Astrocyte (in vitro differentiated cells and primary cell): ENCODE measurements around the gene RPGR. TPM values are rescaled to one million over a fixed set of nuclear protein-coding genes. Genes with fewer than 3 reads are reported as not detected.

Experiments used
- DNase-seq: peaks from one replicate; pipeline ENCODE4 v3.0.0-alpha.2; 2010; ENCODE audit warnings: low read depth
- FAIRE-seq: peaks from 2 replicates; lab custom pipeline; 2011; peaks lifted over from hg19 to GRCh38; lab: Jason Lieb, UNC
- H2AFZ ChIP-seq: 2 replicates; pipeline ENCODE4 v1.6.0; 2012; ENCODE audit warnings: low read depth, low read length, inconsistent platforms
- H3K27ac ChIP-seq: 2 replicates; pipeline ENCODE4 v1.5.1; 2011; ENCODE audit warnings: low read depth, low read length, inconsistent platforms
- H3K27me3 ChIP-seq: 2 replicates; pipeline ENCODE4 v1.6.0; 2011; ENCODE audit warnings: low read length, inconsistent platforms; ENCODE audit not compliant: insufficient read depth
- H3K36me3 ChIP-seq: 2 replicates; pipeline ENCODE4 v1.5.1; 2011; ENCODE audit warnings: low read length, inconsistent platforms; ENCODE audit not compliant: insufficient read depth
- H3K4me1 ChIP-seq: 2 replicates; pipeline ENCODE4 v1.5.1; 2011; ENCODE audit warnings: low read length, inconsistent platforms; ENCODE audit not compliant: insufficient read depth
- H3K4me2 ChIP-seq: 2 replicates; pipeline ENCODE4 v1.6.0; 2012; ENCODE audit warnings: low read length, inconsistent platforms
- H3K4me3 ChIP-seq: 2 replicates; pipeline ENCODE4 v1.5.1; 2011; ENCODE audit warnings: low read depth, mild to moderate bottlenecking, low read length, inconsistent platforms; ENCODE audit not compliant: insufficient read depth
- H3K79me2 ChIP-seq: 2 replicates; pipeline ENCODE4 v1.6.0; 2012; ENCODE audit warnings: mild to moderate bottlenecking, low read length, inconsistent platforms; ENCODE audit not compliant: insufficient read depth
- H3K9ac ChIP-seq: 2 replicates; pipeline ENCODE4 v1.6.0; 2012; ENCODE audit warnings: mild to moderate bottlenecking, low read length, inconsistent platforms
- H3K9me3 ChIP-seq: 2 replicates; pipeline ENCODE4 v1.5.1; 2012; ENCODE audit warnings: low read depth, mild to moderate bottlenecking, low read length, inconsistent platforms; ENCODE audit not compliant: insufficient read depth
- H4K20me1 ChIP-seq: 2 replicates; pipeline ENCODE4 v1.6.0; 2012; ENCODE audit warnings: low read length, inconsistent platforms; ENCODE audit not compliant: insufficient read depth
- H3K27ac Mint-ChIP-seq: one replicate; pipeline ENCODE4 v1.8.0; 2021; ENCODE audit warnings: mild to moderate bottlenecking, mixed read lengths; ENCODE audit not compliant: unreplicated experiment
- H3K27me3 Mint-ChIP-seq: one replicate; pipeline ENCODE4 v1.8.0; 2021; ENCODE audit warnings: low read depth, mixed read lengths; ENCODE audit not compliant: unreplicated experiment
- H3K36me3 Mint-ChIP-seq: one replicate; pipeline ENCODE4 v1.8.0; 2021; ENCODE audit warnings: low read depth, mixed read lengths; ENCODE audit not compliant: unreplicated experiment
- H3K4me1 Mint-ChIP-seq: one replicate; pipeline ENCODE4 v1.8.0; 2021; ENCODE audit warnings: low read depth, mixed read lengths; ENCODE audit not compliant: unreplicated experiment
- H3K4me3 Mint-ChIP-seq: one replicate; pipeline ENCODE4 v1.8.0; 2021; ENCODE audit warnings: mild to moderate bottlenecking, moderate library complexity, mixed read lengths; ENCODE audit not compliant: unreplicated experiment
- H3K9me3 Mint-ChIP-seq: one replicate; pipeline ENCODE4 v1.8.0; 2021; ENCODE audit warnings: mild to moderate bottlenecking, mixed read lengths; ENCODE audit not compliant: unreplicated experiment
- EZH2 ChIP-seq: IDR thresholded peaks from 2 replicates; pipeline ENCODE4 v1.6.1; 2012; ENCODE audit warnings: mild to moderate bottlenecking, low read length, inconsistent platforms; ENCODE audit not compliant: insufficient read depth
- total RNA-seq: library from RNA; stranded (reverse); gene quantifications from 2 replicates; pipeline ENCODE4 v1.2.1, GENCODE V29; 2021
- TF ChIP-seq, protein P1 (sequence below): IDR thresholded peaks from 2 replicates; pipeline ENCODE4 v1.5.1; 2011; ENCODE audit warnings: low read depth, mild to moderate bottlenecking, inconsistent platforms, low read length, moderate library complexity; ENCODE audit not compliant: insufficient read depth

The RPGR gene
- total RNA-seq, 1 donor from 2014 or later = 6.3 TPM

DNA sequence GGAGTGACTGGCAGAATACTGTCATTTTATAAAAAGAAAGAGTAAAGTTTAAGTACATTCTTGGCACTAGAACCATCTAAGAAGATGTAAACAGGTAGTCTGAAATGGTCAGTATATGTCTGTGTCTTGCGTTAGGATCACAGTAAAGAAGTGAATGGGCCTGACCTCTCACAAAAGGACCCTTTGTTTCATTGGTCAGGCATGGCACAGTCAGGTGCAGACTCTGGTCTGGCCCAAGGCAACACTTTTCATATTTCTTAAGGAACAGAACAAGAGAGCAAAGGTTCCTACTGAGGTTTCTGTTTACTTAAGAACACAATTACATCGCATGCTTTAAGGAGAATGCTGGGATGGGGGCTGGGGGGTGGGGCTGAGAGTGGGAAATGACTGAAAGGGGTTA is 48.1 kb downstream of the RPGR start:
- Mint-ChIP-seq H3K4me3 (no peak overlapping the region), H3K36me3 (no peaks in the 10 kb centered on the region), H3K9me3 (no peaks in the 10 kb centered on the region), H3K27me3 (no peaks in the 10 kb centered on the region), H3K4me1 (peaks cover 12% of the 10 kb centered on the region), H3K27ac (no peak overlapping the region)
- TF ChIP-seq, protein P1, sequence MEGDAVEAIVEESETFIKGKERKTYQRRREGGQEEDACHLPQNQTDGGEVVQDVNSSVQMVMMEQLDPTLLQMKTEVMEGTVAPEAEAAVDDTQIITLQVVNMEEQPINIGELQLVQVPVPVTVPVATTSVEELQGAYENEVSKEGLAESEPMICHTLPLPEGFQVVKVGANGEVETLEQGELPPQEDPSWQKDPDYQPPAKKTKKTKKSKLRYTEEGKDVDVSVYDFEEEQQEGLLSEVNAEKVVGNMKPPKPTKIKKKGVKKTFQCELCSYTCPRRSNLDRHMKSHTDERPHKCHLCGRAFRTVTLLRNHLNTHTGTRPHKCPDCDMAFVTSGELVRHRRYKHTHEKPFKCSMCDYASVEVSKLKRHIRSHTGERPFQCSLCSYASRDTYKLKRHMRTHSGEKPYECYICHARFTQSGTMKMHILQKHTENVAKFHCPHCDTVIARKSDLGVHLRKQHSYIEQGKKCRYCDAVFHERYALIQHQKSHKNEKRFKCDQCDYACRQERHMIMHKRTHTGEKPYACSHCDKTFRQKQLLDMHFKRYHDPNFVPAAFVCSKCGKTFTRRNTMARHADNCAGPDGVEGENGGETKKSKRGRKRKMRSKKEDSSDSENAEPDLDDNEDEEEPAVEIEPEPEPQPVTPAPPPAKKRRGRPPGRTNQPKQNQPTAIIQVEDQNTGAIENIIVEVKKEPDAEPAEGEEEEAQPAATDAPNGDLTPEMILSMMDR = no peak
- TF ChIP-seq EZH2 = no peak
- H3K9me3 ChIP-seq = no peaks in the 10 kb centered on the region
- DNase-seq = no peak
- H3K27me3 ChIP-seq = no peaks in the 10 kb centered on the region
- no peak overlapping the region for H2AFZ ChIP-seq
- H4K20me1 ChIP-seq = no peaks in the 10 kb centered on the region
- H3K79me2 ChIP-seq = no peaks in the 10 kb centered on the region
- H3K9ac ChIP-seq = no peak overlapping the region
- no peak overlapping the region for H3K4me2 ChIP-seq
- peaks cover 16% of the 10 kb centered on the region for H3K4me1 ChIP-seq
- H3K36me3 ChIP-seq = no peaks in the 10 kb centered on the region
- no peak for FAIRE-seq
- no peak overlapping the region for H3K27ac ChIP-seq
- no peak overlapping the region for H3K4me3 ChIP-seq

DNA sequence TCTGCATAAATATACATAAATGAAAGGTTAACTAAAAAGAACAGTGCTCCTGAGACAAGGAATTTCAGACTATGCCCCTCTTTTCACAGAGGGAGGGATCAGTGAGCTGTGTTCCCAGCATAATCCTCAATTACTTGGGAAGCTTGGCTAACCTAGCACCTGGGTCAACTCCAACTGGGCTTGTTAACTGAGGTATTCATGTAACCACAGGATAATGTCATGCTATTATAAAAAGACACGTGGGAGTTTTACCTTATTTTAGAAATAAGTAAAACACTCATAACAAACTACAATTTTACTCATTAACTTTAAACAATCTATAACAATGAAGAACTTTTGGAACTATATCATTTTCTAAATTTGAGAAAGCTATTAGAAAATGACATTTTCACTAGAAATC is 48.6 kb downstream of the RPGR start:
- H3K79me2 ChIP-seq = no peaks in the 10 kb centered on the region
- H3K36me3 ChIP-seq = no peaks in the 10 kb centered on the region
- Mint-ChIP-seq H3K27me3 (no peaks in the 10 kb centered on the region), H3K4me1 (peaks cover 12% of the 10 kb centered on the region), H3K27ac (no peak overlapping the region), H3K4me3 (no peak overlapping the region), H3K9me3 (no peaks in the 10 kb centered on the region), H3K36me3 (no peaks in the 10 kb centered on the region)
- no peak for TF ChIP-seq EZH2
- TF ChIP-seq, protein P1 = no peak
- peaks cover 16% of the 10 kb centered on the region for H3K4me1 ChIP-seq
- H2AFZ ChIP-seq = no peak overlapping the region
- H3K4me3 ChIP-seq = no peak overlapping the region
- H3K9ac ChIP-seq = no peak overlapping the region
- no peak overlapping the region for H3K27ac ChIP-seq
- no peak overlapping the region for H3K4me2 ChIP-seq
- FAIRE-seq (peak; percentile 17), DNase-seq (peak; percentile 59)
- H4K20me1 ChIP-seq = no peaks in the 10 kb centered on the region
- H3K27me3 ChIP-seq = no peaks in the 10 kb centered on the region
- H3K9me3 ChIP-seq = no peaks in the 10 kb centered on the region

DNA sequence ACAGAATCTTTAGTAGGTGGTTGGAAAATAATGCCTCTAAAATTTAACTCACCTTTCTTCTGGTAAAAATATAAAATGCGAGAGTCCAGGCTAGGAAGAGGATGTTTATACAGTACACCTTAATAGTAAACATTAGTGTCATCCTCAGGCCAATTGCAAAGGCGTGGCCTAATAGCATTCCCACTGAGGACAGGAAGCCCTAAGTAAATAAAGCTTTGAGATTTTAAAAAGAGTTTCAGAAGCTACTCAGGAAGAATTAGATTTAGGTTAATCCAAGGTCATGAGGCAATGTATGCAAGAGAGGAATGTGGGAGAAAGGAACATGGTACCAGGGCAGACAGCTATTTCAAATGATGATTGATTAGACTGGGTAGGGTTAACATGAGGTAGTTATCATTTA is 49.5 kb downstream of the RPGR start:
- no peaks in the 10 kb centered on the region for H3K36me3 Mint-ChIP-seq
- no peaks in the 10 kb centered on the region for H3K27me3 Mint-ChIP-seq
- Histone ChIP-seq H3K4me1 (peaks cover 16% of the 10 kb centered on the region), H3K79me2 (no peaks in the 10 kb centered on the region), H3K9me3 (no peaks in the 10 kb centered on the region), H3K4me3 (no peak overlapping the region), H3K4me2 (no peak overlapping the region), H3K9ac (no peak overlapping the region), H3K36me3 (no peaks in the 10 kb centered on the region), H4K20me1 (no peaks in the 10 kb centered on the region), H3K27me3 (no peaks in the 10 kb centered on the region), H3K27ac (no peak overlapping the region), H2AFZ (no peak overlapping the region)
- TF ChIP-seq EZH2 = no peak
- TF ChIP-seq, protein P1 = no peak
- H3K27ac Mint-ChIP-seq = no peak overlapping the region
- DNase-seq (no peak), FAIRE-seq (peak; percentile 76)
- H3K4me1 Mint-ChIP-seq = peaks cover 12% of the 10 kb centered on the region
- H3K9me3 Mint-ChIP-seq = no peaks in the 10 kb centered on the region
- H3K4me3 Mint-ChIP-seq = no peak overlapping the region
